Endothelial cell of umbilical vein (primary cell): ENCODE results near the gene OSBP2. TPM values are rescaled to one million over a fixed set of nuclear protein-coding genes. Genes with fewer than 3 reads are reported as not detected.

ENCODE experiments used
- BruUV-seq: library from RNA; stranded (reverse); fragments of 400-500 nt; replicated peaks from 2 replicates; lab custom pipeline; 2021; lab: Mats Ljungman, UMichigan
- CTCF ChIA-PET: fragments of 300-600, 350-600 bp; sonication (Branson Sonifier 250); formaldehyde crosslinking; loops from one replicate; lab custom pipeline; 2021; ENCODE audit warnings: antibody characterized with exemption, inconsistent platforms; lab: Charles Lee
- POLR2A ChIA-PET: fragments of 300-600, 350-600 bp; sonication (Branson Sonifier 250); formaldehyde crosslinking; loops from one replicate; lab custom pipeline; 2021; ENCODE audit warnings: antibody characterized with exemption, inconsistent platforms; lab: Charles Lee
- DNase-seq: peaks from one replicate; pipeline ENCODE4 v3.0.0-alpha.2; 2011; ENCODE audit warnings: low read depth, low spot score
- FAIRE-seq: peaks from 2 replicates; lab custom pipeline; 2011; peaks lifted over from hg19 to GRCh38; lab: Jason Lieb, UNC
- H2AFZ ChIP-seq: 2 replicates; pipeline ENCODE4 v1.6.0; 2012; ENCODE audit warnings: low read depth, low read length, control low read depth, inconsistent platforms
- H3K27ac ChIP-seq: 2 replicates; pipeline ENCODE4 v1.5.1; 2011; ENCODE audit warnings: low read depth, mild to moderate bottlenecking, control low read depth, low read length, moderate library complexity; ENCODE audit not compliant: insufficient read depth
- H3K27me3 ChIP-seq, 2 experiments: 2 replicates each; pipeline versions ENCODE4 v1.6.0 to v1.6.1; 2011; ENCODE audit warnings: low read length in 2 of 2, mixed read lengths in 1 of 2; ENCODE audit not compliant: control insufficient read depth in 2 of 2, insufficient read depth in 2 of 2
- H3K36me3 ChIP-seq, 2 experiments: 2 replicates in 1 of 2; 3 replicates in 1 of 2; pipeline ENCODE4 v1.5.1; 2011; ENCODE audit warnings: low read length in 2 of 2, mild to moderate bottlenecking in 1 of 2, moderate library complexity in 1 of 2; ENCODE audit not compliant: control insufficient read depth in 2 of 2, insufficient read depth in 2 of 2; ENCODE audit errors: extremely low read depth in 1 of 2
- H3K4me1 ChIP-seq: 3 replicates; pipeline ENCODE4 v1.5.1; 2011; ENCODE audit warnings: mild to moderate bottlenecking, low read length; ENCODE audit not compliant: control insufficient read depth, insufficient read depth; ENCODE audit errors: extremely low read depth
- H3K4me2 ChIP-seq: 2 replicates; pipeline ENCODE4 v1.6.1; 2011; ENCODE audit warnings: low read length, control low read depth, mixed read lengths; ENCODE audit not compliant: insufficient read depth
- H3K4me3 ChIP-seq, 3 experiments: fragments of 200-600 bp in 1 of 3; sonication (generic), shearing (Covaris generic) in 1 of 3; replicated peaks in 1 of 3; 2 replicates each; pipeline ENCODE4 v1.5.1; 2011 to 2016; ENCODE audit warnings: control low read depth in 3 of 3, low read length in 3 of 3, mild to moderate bottlenecking in 2 of 3, inconsistent platforms in 1 of 3, low read depth in 1 of 3, moderate library complexity in 1 of 3; ENCODE audit not compliant: insufficient read depth in 1 of 3
- H3K79me2 ChIP-seq: 2 replicates; pipeline ENCODE4 v1.6.0; 2012; ENCODE audit warnings: low read length, inconsistent platforms; ENCODE audit not compliant: control insufficient read depth, insufficient read depth
- H3K9ac ChIP-seq: replicated peaks from 2 replicates; pipeline ENCODE3; 2011; ENCODE audit warnings: low read length, control low read depth; ENCODE audit not compliant: insufficient read depth; ENCODE audit errors: extremely low read depth
- H3K9me1 ChIP-seq: replicated peaks from 3 replicates; pipeline ENCODE4 v1.6.0; 2011; ENCODE audit warnings: mild to moderate bottlenecking, low read length; ENCODE audit not compliant: control insufficient read depth, insufficient read depth; ENCODE audit errors: extremely low read depth
- H3K9me3 ChIP-seq: replicated peaks from 2 replicates; pipeline ENCODE4 v1.5.1; 2012; ENCODE audit warnings: low read length, inconsistent platforms; ENCODE audit not compliant: control insufficient read depth, insufficient read depth
- H4K20me1 ChIP-seq: replicated peaks from 2 replicates; pipeline ENCODE3; 2011; ENCODE audit warnings: mild to moderate bottlenecking, low read length; ENCODE audit not compliant: control insufficient read depth, insufficient read depth; ENCODE audit errors: extremely low read depth
- EZH2 ChIP-seq: IDR thresholded peaks from 2 replicates; pipeline ENCODE4 v1.6.1; 2012; ENCODE audit warnings: borderline replicate concordance, low read depth, mild to moderate bottlenecking, moderate library complexity, low read length, inconsistent platforms; ENCODE audit not compliant: severe bottlenecking
- FOS ChIP-seq: IDR thresholded peaks from 2 replicates; pipeline ENCODE4 v1.6.1; 2011; ENCODE audit warnings: mild to moderate bottlenecking, low read length, moderate library complexity, borderline replicate concordance; ENCODE audit not compliant: insufficient read depth
- GATA2 ChIP-seq: IDR thresholded peaks from 2 replicates; pipeline ENCODE4 v1.7.0; 2011; ENCODE audit warnings: low read depth, mild to moderate bottlenecking, moderate library complexity, mixed read lengths, low read length; ENCODE audit not compliant: insufficient read length, insufficient read depth
- JUN ChIP-seq: IDR thresholded peaks from 2 replicates; pipeline ENCODE4 v1.6.1; 2011; ENCODE audit warnings: borderline replicate concordance, low read depth; ENCODE audit not compliant: insufficient read length, insufficient read depth
- MAX ChIP-seq: IDR thresholded peaks from 2 replicates; pipeline ENCODE4 v1.6.1; 2011; ENCODE audit not compliant: insufficient read depth, insufficient read length
- MYC ChIP-seq: IDR thresholded peaks from one replicate; pipeline ENCODE4 v1.6.1; 2011; ENCODE audit warnings: mild to moderate bottlenecking, low read depth, low read length
- POLR2A ChIP-seq: IDR thresholded peaks from 2 replicates; pipeline ENCODE4 v1.6.1; 2012; ENCODE audit warnings: low read depth, mild to moderate bottlenecking, control low read depth, low read length
- POLR2AphosphoS5 ChIP-seq: IDR thresholded peaks from 2 replicates; pipeline ENCODE4 v1.6.1; 2012; ENCODE audit warnings: low read depth, mild to moderate bottlenecking, control low read depth, low read length, moderate library complexity; ENCODE audit not compliant: insufficient read depth
- dilution Hi-C: fragments of 300-500 bp; cut with MboI; formaldehyde crosslinking; loops from one replicate; pipeline ENCODE4 v1.15.0; 2019; ENCODE audit warnings: low sequenced_read_pairs; ENCODE audit not compliant: extremely low pct_ligation_motif_present
- intact Hi-C: fragments of 100-400 bp; cut with micrococcal nuclease; formaldehyde crosslinking; loops from one replicate; pipeline ENCODE4 v1.10.0; 2022
- polyA plus RNA-seq, 4 experiments: library from polyadenylated mRNA; depleted of rRNA in 3 of 4; stranded (reverse) in 3 of 4; unstranded in 1 of 4; fragments of >200 nt; gene quantifications; 2 replicates each; pipeline versions ENCODE4 v1.2.1 to v1.2.3, GENCODE V29; 2011 to 2012; ENCODE audit warnings: missing spikeins in 1 of 4
- total RNA-seq: library from RNA; stranded (reverse); gene quantifications from 2 replicates; pipeline ENCODE4 v1.2.3, GENCODE V29; 2021
- TF ChIP-seq, protein P1 (sequence below), 2 donors: IDR thresholded peaks; 1 replicate in 1 of 2; 2 replicates in 1 of 2; pipeline ENCODE4 v1.5.1; 2011; ENCODE audit warnings: low read length in 2 of 2, mild to moderate bottlenecking in 2 of 2, moderate library complexity in 2 of 2, control low read depth in 1 of 2, inconsistent platforms in 1 of 2, low read depth in 1 of 2; ENCODE audit not compliant: insufficient read depth in 1 of 2; ENCODE audit errors: extremely low read depth in 1 of 2

The OSBP2 gene
- total and polyA plus RNA-seq, 2 donors (not counting 3 experiments of a cell fraction or from before 2014, with no cell fraction given) = 4.1 to 7.5 TPM

GRCh38 chr22:30861688-30862552 is 167.2 kb downstream of the OSBP2 start:
- ChIA-PET POLR2A (no interaction called here), CTCF (no interaction called here)
- Histone ChIP-seq H3K27ac (no peak overlapping the region), H3K4me2 (no peak overlapping the region), H3K9ac (no peak overlapping the region), H2AFZ (no peak overlapping the region), H4K20me1 (no peaks in the 10 kb centered on the region), H3K27me3 (no peaks in the 10 kb centered on the region), H3K79me2 (no peaks in the 10 kb centered on the region), H3K9me3 (no peaks in the 10 kb centered on the region), H3K4me1 (peaks cover 3% of the 10 kb centered on the region), H3K4me3 (no peak overlapping the region), H3K36me3 (no peaks in the 10 kb centered on the region), H3K9me1 (no peaks in the 10 kb centered on the region)
- no peak for TF ChIP-seq POLR2A
- TF ChIP-seq FOS = no peak
- TF ChIP-seq, protein P1, sequence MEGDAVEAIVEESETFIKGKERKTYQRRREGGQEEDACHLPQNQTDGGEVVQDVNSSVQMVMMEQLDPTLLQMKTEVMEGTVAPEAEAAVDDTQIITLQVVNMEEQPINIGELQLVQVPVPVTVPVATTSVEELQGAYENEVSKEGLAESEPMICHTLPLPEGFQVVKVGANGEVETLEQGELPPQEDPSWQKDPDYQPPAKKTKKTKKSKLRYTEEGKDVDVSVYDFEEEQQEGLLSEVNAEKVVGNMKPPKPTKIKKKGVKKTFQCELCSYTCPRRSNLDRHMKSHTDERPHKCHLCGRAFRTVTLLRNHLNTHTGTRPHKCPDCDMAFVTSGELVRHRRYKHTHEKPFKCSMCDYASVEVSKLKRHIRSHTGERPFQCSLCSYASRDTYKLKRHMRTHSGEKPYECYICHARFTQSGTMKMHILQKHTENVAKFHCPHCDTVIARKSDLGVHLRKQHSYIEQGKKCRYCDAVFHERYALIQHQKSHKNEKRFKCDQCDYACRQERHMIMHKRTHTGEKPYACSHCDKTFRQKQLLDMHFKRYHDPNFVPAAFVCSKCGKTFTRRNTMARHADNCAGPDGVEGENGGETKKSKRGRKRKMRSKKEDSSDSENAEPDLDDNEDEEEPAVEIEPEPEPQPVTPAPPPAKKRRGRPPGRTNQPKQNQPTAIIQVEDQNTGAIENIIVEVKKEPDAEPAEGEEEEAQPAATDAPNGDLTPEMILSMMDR (IDR thresholded peaks at IDR 0.05; ENCODE audit: extremely low read depth in 1 of 2, insufficient read depth in 1 of 2, low read depth in 1 of 2, low read length in 2 of 2) = no peak
- no peak for TF ChIP-seq GATA2
- TF ChIP-seq MAX = no peak
- TF ChIP-seq JUN = no peak
- no peak for TF ChIP-seq EZH2
- TF ChIP-seq MYC = no peak
- no peak for TF ChIP-seq POLR2AphosphoS5
- intact Hi-C loops = no loop called here
- no peak for DNase-seq
- FAIRE-seq = no peak
- dilution Hi-C loops = no loop called here
- no TSS peak for BruUV-seq
